WERI-Rb-1 (cell line): ENCODE measurements around the gene PRKCH.

Experiments
- DNase-seq: peaks from one replicate; pipeline ENCODE4 v3.0.0-alpha.2; 2020
- H3K27ac ChIP-seq: fragments of 250-450 bp; sonication (Bioruptor Pico); 2 replicates; pipeline ENCODE4 v1.5.1; 2020; ENCODE audit warnings: mild to moderate bottlenecking, moderate library complexity
- H3K27me3 ChIP-seq: fragments of 250-450 bp; sonication (Bioruptor Pico); 2 replicates; pipeline ENCODE4 v1.5.1; 2021; ENCODE audit warnings: mild to moderate bottlenecking, low read depth, moderate library complexity; ENCODE audit not compliant: insufficient read depth, severe bottlenecking
- H3K36me3 ChIP-seq: fragments of 250-450 bp; sonication (Bioruptor Pico); 2 replicates; pipeline ENCODE4 v1.5.1; 2020; ENCODE audit warnings: mild to moderate bottlenecking, moderate library complexity
- H3K4me3 ChIP-seq: 2 replicates; pipeline ENCODE4 v1.5.1; 2011; ENCODE audit warnings: low read depth, mild to moderate bottlenecking, control low read depth, low read length
- H3K9me3 ChIP-seq: fragments of 250-450 bp; sonication (Bioruptor Pico); 2 replicates; pipeline ENCODE4 v1.5.1; 2021; ENCODE audit warnings: mild to moderate bottlenecking, moderate library complexity; ENCODE audit not compliant: severe bottlenecking
- TF ChIP-seq, protein P1 (sequence below): IDR thresholded peaks from 2 replicates; pipeline ENCODE4 v1.5.1; 2011; ENCODE audit warnings: low read depth, mild to moderate bottlenecking, control low read depth, inconsistent platforms, low read length

PRKCH gene

DNA sequence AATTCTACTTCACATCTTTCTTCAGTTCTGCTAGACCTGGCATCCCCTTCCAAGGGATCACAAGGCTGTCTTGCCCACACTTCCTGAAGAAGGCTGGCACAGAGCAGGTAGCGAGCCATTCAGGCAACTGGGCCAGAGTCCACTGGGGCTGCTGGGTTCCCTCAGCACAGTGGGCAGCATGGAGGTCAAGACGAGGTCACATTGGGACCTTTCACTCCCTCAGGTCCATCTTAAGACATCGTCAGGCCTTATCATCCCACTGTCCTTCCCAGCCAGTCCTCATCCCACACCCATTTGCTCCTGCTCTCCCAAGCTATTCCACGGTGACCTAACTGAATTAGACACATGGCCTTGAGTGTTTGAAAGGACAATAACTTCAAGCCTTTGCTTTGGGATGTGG lies 230.9 kb downstream of the PRKCH start:
- H3K9me3 ChIP-seq = no peaks in the 10 kb centered on the region
- TF ChIP-seq, protein P1, sequence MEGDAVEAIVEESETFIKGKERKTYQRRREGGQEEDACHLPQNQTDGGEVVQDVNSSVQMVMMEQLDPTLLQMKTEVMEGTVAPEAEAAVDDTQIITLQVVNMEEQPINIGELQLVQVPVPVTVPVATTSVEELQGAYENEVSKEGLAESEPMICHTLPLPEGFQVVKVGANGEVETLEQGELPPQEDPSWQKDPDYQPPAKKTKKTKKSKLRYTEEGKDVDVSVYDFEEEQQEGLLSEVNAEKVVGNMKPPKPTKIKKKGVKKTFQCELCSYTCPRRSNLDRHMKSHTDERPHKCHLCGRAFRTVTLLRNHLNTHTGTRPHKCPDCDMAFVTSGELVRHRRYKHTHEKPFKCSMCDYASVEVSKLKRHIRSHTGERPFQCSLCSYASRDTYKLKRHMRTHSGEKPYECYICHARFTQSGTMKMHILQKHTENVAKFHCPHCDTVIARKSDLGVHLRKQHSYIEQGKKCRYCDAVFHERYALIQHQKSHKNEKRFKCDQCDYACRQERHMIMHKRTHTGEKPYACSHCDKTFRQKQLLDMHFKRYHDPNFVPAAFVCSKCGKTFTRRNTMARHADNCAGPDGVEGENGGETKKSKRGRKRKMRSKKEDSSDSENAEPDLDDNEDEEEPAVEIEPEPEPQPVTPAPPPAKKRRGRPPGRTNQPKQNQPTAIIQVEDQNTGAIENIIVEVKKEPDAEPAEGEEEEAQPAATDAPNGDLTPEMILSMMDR = no peak
- no peaks in the 10 kb centered on the region for H3K27me3 ChIP-seq
- DNase-seq = no peak
- no peak overlapping the region for H3K4me3 ChIP-seq
- H3K27ac ChIP-seq = no peak overlapping the region
- H3K36me3 ChIP-seq = no peaks in the 10 kb centered on the region

DNA sequence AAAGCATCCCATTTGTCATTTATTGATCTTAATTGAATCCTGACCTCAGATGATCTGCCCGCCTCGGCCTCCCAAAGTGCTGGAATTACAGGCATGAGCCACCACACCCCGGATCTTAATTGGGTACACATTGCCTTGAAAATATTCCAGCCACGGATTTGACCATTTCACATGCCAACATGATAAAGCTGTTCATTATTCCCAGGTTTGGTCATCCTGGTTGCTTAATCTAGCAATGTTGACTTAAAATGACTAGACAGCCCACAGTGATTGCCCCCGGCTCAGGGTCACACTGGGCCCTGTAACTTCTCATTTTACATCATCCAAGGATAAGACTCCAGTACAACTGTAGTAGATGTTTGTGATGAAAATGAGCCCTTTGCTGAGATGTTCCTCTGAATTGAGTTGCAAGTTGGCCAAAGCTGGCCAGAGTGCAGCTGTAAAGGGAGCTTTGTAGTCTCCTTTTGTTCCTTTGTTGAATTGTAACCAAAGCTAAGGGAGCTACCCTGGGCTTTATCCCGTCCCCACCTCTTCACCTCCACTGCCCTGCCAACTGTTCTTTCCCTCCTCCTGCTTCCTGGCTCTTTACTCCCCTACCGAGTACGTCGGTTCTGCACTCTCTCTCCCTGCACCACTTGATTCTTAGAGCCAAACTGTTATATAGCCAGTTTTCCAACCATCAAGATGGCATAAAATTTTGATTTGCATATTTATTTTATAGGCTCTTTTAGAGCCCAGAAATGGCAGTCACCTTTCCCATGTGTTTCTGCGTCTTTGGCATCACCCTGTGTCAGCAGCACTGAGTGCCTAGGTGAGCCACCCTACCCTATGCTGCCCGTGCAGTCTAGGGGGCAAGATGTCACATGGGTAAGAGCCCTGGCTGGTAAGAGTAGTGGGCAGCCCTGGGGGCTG lies 232.6 kb downstream of the PRKCH start:
- H3K4me3 ChIP-seq = no peak overlapping the region
- H3K27me3 ChIP-seq = no peaks in the 10 kb centered on the region
- no peaks in the 10 kb centered on the region for H3K9me3 ChIP-seq
- TF ChIP-seq, protein P1 = no peak
- H3K27ac ChIP-seq = no peak overlapping the region
- H3K36me3 ChIP-seq = no peaks in the 10 kb centered on the region
- no peak for DNase-seq

GRCh38 chr14:61555056-61555838 lies 233.9 kb downstream of the PRKCH start:
- TF ChIP-seq, protein P1 = no peak
- no peak overlapping the region for H3K27ac ChIP-seq
- H3K36me3 ChIP-seq = no peaks in the 10 kb centered on the region

GRCh38 chr14:61556455-61556854 lies 235.1 kb downstream of the PRKCH start:
- no peak overlapping the region for H3K27ac ChIP-seq
- no peak overlapping the region for H3K4me3 ChIP-seq
- DNase-seq = no peak
- no peaks in the 10 kb centered on the region for H3K27me3 ChIP-seq
- no peaks in the 10 kb centered on the region for H3K9me3 ChIP-seq
- no peaks in the 10 kb centered on the region for H3K36me3 ChIP-seq
- TF ChIP-seq, protein P1 = no peak

More at GRCh38 chr14:61555056-61555838, 233.9 kb downstream of the PRKCH start:
- Histone ChIP-seq H3K27me3 (no peaks in the 10 kb centered on the region), H3K4me3 (no peak overlapping the region), H3K9me3 (no peaks in the 10 kb centered on the region)
- no peak for DNase-seq

DNA sequence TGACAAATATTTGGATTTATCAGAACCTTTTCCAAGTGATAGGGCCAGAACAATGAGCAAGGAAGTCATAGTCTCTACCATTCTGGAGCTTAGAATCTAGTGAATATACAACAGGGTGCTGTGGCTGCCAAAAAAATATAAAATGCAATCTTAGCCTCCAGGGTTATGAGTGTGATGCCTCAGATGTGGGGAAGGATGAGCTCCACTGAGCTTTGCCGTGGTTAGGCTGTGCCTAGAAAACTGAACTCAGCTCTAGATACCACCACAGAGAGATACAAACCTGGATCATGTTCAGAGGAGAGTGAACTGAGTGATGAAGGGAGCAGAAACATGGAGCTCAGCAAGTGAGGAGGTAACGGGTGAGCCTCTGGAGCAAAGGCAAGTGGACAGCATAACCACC lies 235.9 kb downstream of the PRKCH start:
- DNase-seq = no peak
- Histone ChIP-seq H3K36me3 (no peaks in the 10 kb centered on the region), H3K4me3 (no peak overlapping the region), H3K9me3 (no peaks in the 10 kb centered on the region), H3K27me3 (no peaks in the 10 kb centered on the region), H3K27ac (no peak overlapping the region)
- TF ChIP-seq, protein P1 = no peak
